ENCODE data around the gene DPPA4.

DNA sequence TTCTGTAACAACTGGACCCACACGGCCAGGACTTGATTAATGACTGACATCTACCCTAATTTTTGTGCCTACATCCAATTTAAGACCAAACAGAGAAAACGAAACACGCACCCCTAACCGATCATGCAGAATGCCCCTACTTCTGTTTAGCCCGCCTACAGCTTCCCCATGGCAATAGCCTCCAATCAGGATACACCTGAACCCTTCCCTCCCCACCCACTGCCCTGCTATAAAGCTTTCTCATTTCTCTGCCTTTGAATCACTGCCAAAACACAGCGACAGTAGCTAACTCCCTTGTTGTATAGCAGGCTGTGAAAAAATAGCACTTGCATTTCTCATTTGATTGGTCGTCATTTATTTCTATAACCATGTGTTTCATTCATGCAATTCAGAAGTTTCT lies 45.2 kb upstream of the DPPA4 start:
- no peak for TF ChIP-seq CTCF (IDR thresholded peaks at IDR 0.05)
- TF ChIP-seq POLR2AphosphoS5 (IDR thresholded peaks at IDR 0.05): no peak
- TF ChIP-seq EP300 (IDR thresholded peaks at IDR 0.05): no peak
- TF ChIP-seq POLR2A (IDR thresholded peaks at IDR 0.05): no peak
